Keratinocyte (primary cell): ENCODE measurements around the gene PRKCA. TPM values are rescaled to one million over a fixed set of nuclear protein-coding genes. Genes with fewer than 3 reads are reported as not detected.

Experiments used
- DNase-seq: peaks from one replicate; pipeline ENCODE4 v3.0.0-alpha.2; 2011; ENCODE audit warnings: low read depth, missing footprints, low spot score
- FAIRE-seq: peaks from 2 replicates; lab custom pipeline; 2011; peaks lifted over from hg19 to GRCh38; lab: Jason Lieb, UNC
- H2AFZ ChIP-seq: 2 replicates; pipeline ENCODE4 v1.6.0; 2012; ENCODE audit warnings: low read length, control low read depth, inconsistent platforms; ENCODE audit not compliant: control insufficient read depth
- H3K27ac ChIP-seq: 2 replicates; pipeline ENCODE4 v1.5.1; 2011; ENCODE audit warnings: low read length; ENCODE audit not compliant: control insufficient read depth, insufficient read depth
- H3K27me3 ChIP-seq: 3 replicates; pipeline ENCODE4 v1.6.0; 2011; ENCODE audit warnings: low read length; ENCODE audit not compliant: control insufficient read depth, insufficient read depth; ENCODE audit errors: extremely low read depth
- H3K36me3 ChIP-seq, 2 experiments: 2 replicates in 1 of 2; 3 replicates in 1 of 2; pipeline ENCODE4 v1.5.1; 2011; ENCODE audit warnings: low read length in 2 of 2, mild to moderate bottlenecking in 1 of 2; ENCODE audit not compliant: control insufficient read depth in 2 of 2, insufficient read depth in 2 of 2; ENCODE audit errors: extremely low read depth in 1 of 2
- H3K4me1 ChIP-seq: 3 replicates; pipeline ENCODE4 v1.5.1; 2011; ENCODE audit warnings: low read length; ENCODE audit not compliant: control insufficient read depth, insufficient read depth; ENCODE audit errors: extremely low read depth
- H3K4me2 ChIP-seq: 3 replicates; pipeline ENCODE4 v1.6.0; 2011; ENCODE audit warnings: low read depth, low read length; ENCODE audit not compliant: control insufficient read depth, insufficient read depth; ENCODE audit errors: extremely low read depth
- H3K4me3 ChIP-seq, 3 experiments: fragments of 200-600 bp in 1 of 3; sonication (generic) in 1 of 3; 2 replicates in 2 of 3; 3 replicates in 1 of 3; pipeline ENCODE4 v1.5.1; 2011 to 2016; ENCODE audit warnings: low read length in 3 of 3, mild to moderate bottlenecking in 3 of 3, control low read depth in 2 of 3, inconsistent platforms in 1 of 3, low read depth in 1 of 3, mixed read lengths in 1 of 3, mixed run types in 1 of 3, moderate library complexity in 1 of 3; ENCODE audit not compliant: control insufficient read depth in 2 of 3, insufficient read depth in 2 of 3; ENCODE audit errors: extremely low read depth in 1 of 3
- H3K79me2 ChIP-seq: 2 replicates; pipeline ENCODE4 v1.6.0; 2012; ENCODE audit warnings: low read length; ENCODE audit not compliant: control insufficient read depth, insufficient read depth
- H3K9ac ChIP-seq: 3 replicates; pipeline ENCODE4 v1.6.0; 2011; ENCODE audit warnings: low read length; ENCODE audit not compliant: control insufficient read depth, insufficient read depth; ENCODE audit errors: extremely low read depth
- H3K9me1 ChIP-seq: 3 replicates; pipeline ENCODE4 v1.6.0; 2011; ENCODE audit warnings: low read length; ENCODE audit not compliant: control insufficient read depth, insufficient read depth; ENCODE audit errors: extremely low read depth
- H3K9me3 ChIP-seq: 2 replicates; pipeline ENCODE4 v1.5.1; 2012; ENCODE audit warnings: low read depth, low read length; ENCODE audit not compliant: control insufficient read depth
- H4K20me1 ChIP-seq: 3 replicates; pipeline ENCODE4 v1.6.0; 2011; ENCODE audit warnings: low read length; ENCODE audit not compliant: control insufficient read depth, insufficient read depth; ENCODE audit errors: extremely low read depth
- CTCF ChIP-seq, 3 experiments: IDR thresholded peaks in 1 of 3; conservative IDR thresholded peaks in 1 of 3; optimal IDR thresholded peaks in 1 of 3; 2 replicates in 2 of 3; 3 replicates in 1 of 3; pipeline versions ENCODE3 to v1.5.1; 2011; ENCODE audit warnings: low read length in 3 of 3, mild to moderate bottlenecking in 3 of 3, moderate library complexity in 2 of 3, control low read depth in 1 of 3, inconsistent platforms in 1 of 3; ENCODE audit not compliant: insufficient read depth in 2 of 3; ENCODE audit errors: extremely low read depth in 1 of 3
- EZH2 ChIP-seq: IDR thresholded peaks from one replicate; pipeline ENCODE4 v1.6.1; 2012; ENCODE audit warnings: inconsistent platforms, mild to moderate bottlenecking, low read length, moderate library complexity
- dilution Hi-C: fragments of 300-500 bp; cut with MboI; formaldehyde crosslinking; loops from one replicate; pipeline ENCODE4 v1.7.0; 2020; ENCODE audit warnings: low sequenced_read_pairs; ENCODE audit not compliant: extremely low pct_ligation_motif_present
- polyA plus RNA-seq, 5 experiments: library from polyadenylated mRNA; depleted of rRNA in 3 of 5; stranded (reverse) in 3 of 5; stranded (forward) in 1 of 5; unstranded in 1 of 5; fragments of >200 nt; gene quantifications; 1 replicate in 1 of 5; 2 replicates in 3 of 5; 3 replicates in 1 of 5; pipeline versions ENCODE4 v1.2.1 to v1.2.3, GENCODE V29; 2011 to 2012; ENCODE audit warnings: missing spikeins in 2 of 5, low read depth in 1 of 5, low replicate concordance in 1 of 5

PRKCA gene
- polyA plus RNA-seq, 1 donor (not counting 4 experiments of a cell fraction or from before 2014, with no cell fraction given) = 3.6 TPM

- no peaks in the 10 kb centered on the region for H3K9me1 ChIP-seq
- FAIRE-seq (no peak), DNase-seq (no peak)
- H3K4me2 ChIP-seq = no peak overlapping the region
- H3K4me3 ChIP-seq = no peak overlapping the region
- H3K9ac ChIP-seq = no peak overlapping the region
- H3K27me3 ChIP-seq = no peaks in the 10 kb centered on the region
- no peak for TF ChIP-seq CTCF (optimal IDR thresholded peaks at IDR 0.05 in 1 of 3, IDR thresholded peaks at IDR 0.05 in 1 of 3, conservative IDR thresholded peaks at IDR 0.05 in 1 of 3; ENCODE audit: extremely low read depth in 1 of 3, insufficient read depth in 2 of 3, low read length in 3 of 3)
- no peak for TF ChIP-seq EZH2
- H3K79me2 ChIP-seq = no peaks in the 10 kb centered on the region
- no peaks in the 10 kb centered on the region for H3K36me3 ChIP-seq
- H3K4me1 ChIP-seq = no peaks in the 10 kb centered on the region
- H3K27ac ChIP-seq = no peak overlapping the region
- dilution Hi-C loops = no loop called here
- no peak overlapping the region for H2AFZ ChIP-seq
- H4K20me1 ChIP-seq = no peaks in the 10 kb centered on the region
- no peaks in the 10 kb centered on the region for H3K9me3 ChIP-seq
These were observed 509.3 kb downstream of the PRKCA start for GRCh38 chr17:66811683-66812054.

- Histone ChIP-seq H3K27ac (no peak overlapping the region), H3K4me2 (no peak overlapping the region), H3K9ac (no peak overlapping the region), H3K4me3 (no peak overlapping the region), H3K4me1 (no peaks in the 10 kb centered on the region), H3K9me3 (no peaks in the 10 kb centered on the region), H3K36me3 (no peaks in the 10 kb centered on the region), H2AFZ (no peak overlapping the region), H3K9me1 (no peaks in the 10 kb centered on the region), H3K79me2 (no peaks in the 10 kb centered on the region), H4K20me1 (no peaks in the 10 kb centered on the region), H3K27me3 (no peaks in the 10 kb centered on the region)
- TF ChIP-seq EZH2 (no peak), CTCF (optimal IDR thresholded peaks at IDR 0.05 in 1 of 3, IDR thresholded peaks at IDR 0.05 in 1 of 3, conservative IDR thresholded peaks at IDR 0.05 in 1 of 3; ENCODE audit: extremely low read depth in 1 of 3, insufficient read depth in 2 of 3, low read length in 3 of 3) (no peak)
- DNase-seq = no peak
- FAIRE-seq = no peak
- dilution Hi-C loops = no loop called here
These were observed 510.2 kb downstream of the PRKCA start for GRCh38 chr17:66812571-66812970.
